GM18505 (cell line): ENCODE data around the gene COL15A1.

ENCODE experiments used
- ATAC-seq: cut with Tn5 transposase; IDR thresholded peaks from one replicate; pipeline ENCODE4 v1.9.1; 2021; ENCODE audit not compliant: unreplicated experiment
- POLR2A ChIP-seq: IDR thresholded peaks from 4 replicates; pipeline ENCODE4 v1.6.1; 2011; ENCODE audit warnings: borderline replicate concordance; ENCODE audit not compliant: insufficient read depth, insufficient read length; ENCODE audit errors: extremely low read depth

COL15A1 gene

DNA sequence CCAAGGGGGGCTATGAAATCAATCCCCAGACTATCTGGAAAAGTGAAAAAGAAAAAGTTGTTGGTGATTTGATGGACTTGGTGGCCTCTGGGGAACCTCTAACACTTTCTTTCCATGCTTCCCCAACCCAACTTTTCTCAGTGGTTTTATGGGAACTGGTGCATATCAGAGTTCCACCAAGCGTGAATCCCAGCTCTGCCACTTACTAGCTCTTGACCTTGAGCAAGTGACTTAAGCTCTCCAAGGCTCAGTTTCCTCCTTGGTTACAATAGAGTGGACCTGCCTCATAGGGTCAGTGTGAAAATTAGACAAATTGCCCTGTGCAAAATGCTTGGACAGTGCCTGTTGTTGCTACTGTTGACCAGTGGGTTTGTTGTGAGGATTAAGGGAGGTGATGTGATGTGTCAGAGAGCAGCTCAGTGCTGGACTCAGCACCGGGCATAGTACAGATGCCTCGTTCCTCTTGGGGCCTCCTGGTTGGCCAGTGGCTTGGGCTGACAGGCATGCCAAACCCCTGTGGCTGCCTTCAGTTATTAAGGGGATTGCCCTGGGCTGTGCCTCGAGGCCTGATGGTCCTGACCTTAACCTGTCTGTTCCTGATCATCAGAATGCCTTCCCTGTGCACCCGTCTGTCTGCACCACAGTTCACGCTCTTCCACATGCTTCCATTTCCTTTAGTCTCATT lies 49.3 kb downstream of the COL15A1 start:
- TF ChIP-seq POLR2A: no peak
- ATAC-seq: peak; percentile 33

- peak; percentile 71 for ATAC-seq
- no peak for TF ChIP-seq POLR2A
These were observed 49.9 kb downstream of the COL15A1 start for GRCh38 chr9:98993570-98993945.

DNA sequence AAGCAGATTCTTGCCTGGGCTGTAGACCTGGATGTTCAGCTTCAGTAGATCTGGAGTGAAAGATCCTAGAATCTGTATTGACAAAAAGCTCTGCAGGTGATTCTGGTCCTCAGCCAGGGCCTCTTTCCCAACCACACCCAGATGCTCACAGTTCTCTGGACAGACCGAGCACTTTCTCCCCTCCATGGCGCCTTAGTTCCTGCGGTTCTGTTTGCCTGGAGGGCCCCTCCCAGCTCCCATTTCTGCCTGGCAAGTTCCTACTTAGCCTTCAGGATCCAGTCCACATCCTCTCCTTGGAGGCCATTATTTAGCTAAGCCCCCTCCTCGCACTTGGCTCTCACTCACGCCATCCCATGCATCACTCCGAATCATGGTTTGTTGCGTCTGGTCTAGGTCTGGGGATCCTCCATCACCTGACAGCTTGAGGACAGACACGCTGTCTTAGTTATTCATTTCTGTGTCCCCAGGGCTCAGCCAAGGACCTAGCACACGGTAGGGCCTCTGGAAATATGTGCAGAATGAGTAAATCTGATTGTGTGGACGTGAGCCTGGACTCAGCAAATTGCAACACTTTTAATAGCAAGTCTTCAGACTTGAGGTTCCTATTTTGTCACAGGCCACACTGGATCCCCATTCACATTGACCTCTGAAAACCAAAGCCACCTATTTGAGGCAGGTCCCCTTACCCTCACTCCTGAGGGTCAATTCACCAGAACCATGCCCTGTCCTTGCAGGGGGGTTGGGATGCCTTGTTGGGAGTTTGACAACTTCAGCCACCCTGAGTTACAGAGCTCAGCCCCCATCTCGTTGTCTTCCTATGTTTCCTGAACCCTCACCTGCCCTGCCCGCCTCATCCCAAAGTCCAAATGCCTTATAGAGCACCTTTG lies 50.7 kb downstream of the COL15A1 start:
- TF ChIP-seq POLR2A: no peak
- no peak for ATAC-seq

DNA sequence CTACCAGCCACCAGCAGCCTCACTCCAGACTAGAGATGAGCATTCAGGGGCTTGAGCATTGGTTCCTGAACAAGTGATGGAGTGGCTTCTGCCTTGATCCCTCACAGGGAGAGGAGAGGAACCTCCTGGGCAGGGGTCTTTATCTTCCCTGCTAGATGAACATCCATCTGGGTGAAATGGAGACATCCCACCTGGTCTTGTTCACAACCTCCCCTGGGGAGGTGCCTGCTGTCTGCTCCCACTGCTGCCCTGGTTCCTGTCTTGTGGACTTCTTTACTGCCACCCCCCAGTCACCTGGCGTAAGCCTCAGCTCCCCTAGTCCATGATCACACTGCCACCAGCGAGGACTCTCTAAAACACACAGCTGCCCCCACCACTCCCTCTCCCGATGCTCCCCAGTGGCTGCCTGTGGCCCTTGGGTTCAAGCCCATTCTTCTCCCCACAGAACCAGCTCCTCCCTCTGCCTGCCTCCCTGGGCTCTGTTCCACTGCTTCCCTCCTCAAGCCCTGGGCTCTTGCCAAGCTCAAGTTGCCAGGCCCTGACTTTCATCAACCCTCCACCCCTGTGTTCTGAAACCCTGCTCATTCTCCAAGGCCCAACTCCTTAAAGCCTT lies 51.5 kb downstream of the COL15A1 start:
- no peak for ATAC-seq
- TF ChIP-seq POLR2A: no peak

GRCh38 chr9:98995971-98996504 lies 52.3 kb downstream of the COL15A1 start:
- no peak for TF ChIP-seq POLR2A
- no peak for ATAC-seq

GRCh38 chr9:98997604-98998003 lies 53.9 kb downstream of the COL15A1 start:
- ATAC-seq: no peak
- TF ChIP-seq POLR2A: no peak

DNA sequence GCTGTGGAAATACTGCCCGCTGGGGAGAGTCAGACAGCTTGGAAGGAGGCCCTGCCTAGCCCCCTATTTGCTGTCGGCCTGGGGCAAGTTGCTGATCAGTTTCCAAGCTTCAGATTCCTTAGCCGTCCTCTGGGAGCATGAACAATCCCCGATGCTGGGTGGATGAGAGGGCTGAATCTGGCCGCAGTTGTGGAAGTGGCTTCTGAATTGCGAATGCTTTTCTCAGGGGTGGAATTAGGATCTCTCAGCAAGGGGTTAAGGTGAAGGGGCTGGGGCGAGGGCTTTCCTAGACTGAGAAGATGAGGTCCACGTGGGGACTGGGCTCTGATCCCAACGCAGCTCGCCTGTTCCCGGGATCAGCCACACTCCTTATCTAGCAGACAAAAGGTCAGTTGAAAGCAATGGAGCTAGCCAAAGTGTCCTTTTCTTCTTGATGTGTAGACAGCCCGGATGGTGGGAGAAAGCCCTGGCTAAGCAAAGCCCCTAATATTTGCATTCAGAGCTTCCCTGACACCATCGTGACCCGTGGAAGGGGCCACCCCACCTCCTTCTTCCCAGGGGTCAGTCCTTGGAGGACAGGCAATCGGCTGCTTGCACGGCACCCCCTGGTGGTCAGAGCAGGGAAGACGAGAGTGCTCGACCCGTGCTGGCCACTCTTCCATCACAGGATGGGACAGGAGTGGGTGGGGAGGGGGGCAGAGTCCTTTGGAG lies 54.9 kb downstream of the COL15A1 start:
- ATAC-seq: no peak
- TF ChIP-seq POLR2A: no peak

DNA sequence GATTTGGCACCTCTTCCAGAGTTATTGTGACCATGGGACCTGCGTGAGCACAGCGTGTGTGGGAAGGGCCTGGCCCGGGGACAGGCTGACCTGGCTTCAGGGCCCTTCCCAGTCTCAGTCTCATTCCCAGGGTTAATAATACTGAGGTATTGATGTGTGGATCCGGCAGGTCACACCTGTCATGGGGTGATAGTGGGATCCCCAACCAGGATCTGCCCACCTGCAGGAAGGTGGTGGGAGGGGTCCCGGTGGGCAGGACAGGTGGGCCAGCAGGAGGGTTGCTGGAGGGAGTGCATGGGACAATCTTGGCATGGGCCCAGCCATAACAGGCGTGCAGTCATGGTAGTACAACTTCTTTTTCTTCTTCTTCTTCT lies 55.4 kb downstream of the COL15A1 start:
- ATAC-seq: no peak
- no peak for TF ChIP-seq POLR2A

DNA sequence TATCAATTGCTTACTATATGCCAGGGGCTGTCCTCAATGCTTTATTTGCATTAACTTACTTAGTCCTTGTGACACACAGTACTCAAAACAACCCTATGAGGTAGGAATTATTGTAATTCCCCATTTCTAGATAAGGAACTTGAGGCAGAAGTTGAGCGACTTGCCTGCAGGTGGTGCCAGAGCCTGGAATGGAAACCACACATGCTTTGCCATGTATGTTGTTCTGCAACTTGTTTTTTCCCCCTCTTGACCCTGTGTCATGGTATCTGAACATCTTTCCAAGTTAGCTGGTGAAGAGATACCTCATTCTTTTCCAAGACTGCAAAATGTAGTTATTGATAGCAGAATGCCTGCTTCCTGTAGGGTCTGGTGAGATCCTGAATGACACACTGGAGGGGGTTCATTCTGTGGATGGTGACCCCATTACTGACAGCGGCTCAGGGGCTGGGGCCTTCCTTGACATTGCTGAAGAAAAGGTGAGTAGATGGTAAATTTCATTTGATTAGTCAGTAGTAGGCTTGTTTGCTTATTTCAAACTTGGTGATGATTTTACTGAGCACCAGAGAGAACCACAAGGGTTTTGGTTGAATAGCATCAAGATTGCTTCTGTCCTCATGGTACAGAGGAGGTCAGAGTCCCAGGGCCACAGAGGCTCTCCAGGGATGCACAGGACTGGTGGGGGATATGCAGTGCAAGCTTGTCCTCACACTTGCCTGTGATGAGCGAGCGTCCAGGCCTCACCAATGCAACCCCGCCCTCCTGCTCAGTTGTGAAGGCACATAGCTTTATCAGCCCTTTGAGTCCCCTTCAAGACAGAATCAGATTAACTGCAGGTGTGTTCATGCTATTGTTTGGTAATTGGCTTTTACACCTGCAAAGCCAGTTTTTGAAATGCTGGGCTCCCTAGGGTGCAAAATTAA lies 57.0 kb downstream of the COL15A1 start:
- no peak for ATAC-seq
- TF ChIP-seq POLR2A: no peak

DNA sequence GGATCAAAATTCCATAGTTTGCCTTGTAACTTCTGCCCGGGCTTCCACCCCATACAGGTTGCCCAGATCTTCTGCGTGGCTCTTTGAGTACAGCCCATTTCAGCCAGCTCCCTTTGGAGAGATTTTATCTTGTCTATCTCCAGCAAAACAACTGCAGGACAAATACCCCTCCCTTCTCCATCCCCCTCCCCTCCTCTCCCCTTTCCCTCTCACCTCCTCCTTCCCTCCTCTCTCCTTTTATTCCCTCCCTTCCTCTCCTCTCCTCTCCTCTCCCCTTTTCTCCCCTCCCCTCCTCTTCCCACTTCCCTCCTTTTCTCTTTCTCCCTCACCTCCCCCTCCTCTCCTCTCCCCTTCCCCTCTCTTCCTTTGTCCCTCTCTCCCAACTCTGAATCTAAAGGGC lies 58.2 kb downstream of the COL15A1 start:
- ATAC-seq: no peak
- TF ChIP-seq POLR2A: no peak

GRCh38 chr9:99002706-99003105 lies 59.0 kb downstream of the COL15A1 start:
- no peak for TF ChIP-seq POLR2A
- ATAC-seq: no peak

DNA sequence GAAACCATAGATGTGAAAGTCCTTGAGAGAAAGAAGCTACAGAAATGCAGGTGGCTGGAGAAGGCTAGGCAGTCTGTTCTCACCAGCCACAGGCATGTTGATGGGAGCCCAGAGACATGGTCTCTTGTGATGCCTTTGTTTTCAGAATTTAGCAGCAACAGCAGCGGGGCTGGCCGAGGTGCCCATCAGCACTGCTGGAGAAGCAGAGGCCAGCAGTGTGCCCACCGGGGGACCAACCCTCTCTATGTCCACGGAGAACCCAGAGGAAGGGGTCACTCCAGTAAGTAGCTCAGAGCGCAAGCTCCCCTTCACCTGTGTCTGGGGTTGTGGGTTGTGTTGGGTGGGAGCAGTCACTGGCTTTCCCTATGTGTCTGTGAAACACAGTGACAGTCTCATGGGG lies 59.6 kb downstream of the COL15A1 start:
- TF ChIP-seq POLR2A: no peak
- no peak for ATAC-seq
